GM12875 (cell line): ENCODE measurements around the gene DOLK.

Experiments
- H3K4me3 ChIP-seq: one replicate; pipeline ENCODE4 v1.5.1; 2011; ENCODE audit warnings: low read depth, low read length, control low read depth
- TF ChIP-seq, protein P1 (sequence below): IDR thresholded peaks from 2 replicates; pipeline ENCODE4 v1.5.1; 2011; ENCODE audit warnings: low read depth, mild to moderate bottlenecking, control low read depth, inconsistent platforms, low read length, moderate library complexity, borderline replicate concordance; ENCODE audit not compliant: insufficient read depth

Gene DOLK

GRCh38 chr9:128912270-128912853 lies 35.0 kb downstream of the DOLK start:
- TF ChIP-seq, protein P1, sequence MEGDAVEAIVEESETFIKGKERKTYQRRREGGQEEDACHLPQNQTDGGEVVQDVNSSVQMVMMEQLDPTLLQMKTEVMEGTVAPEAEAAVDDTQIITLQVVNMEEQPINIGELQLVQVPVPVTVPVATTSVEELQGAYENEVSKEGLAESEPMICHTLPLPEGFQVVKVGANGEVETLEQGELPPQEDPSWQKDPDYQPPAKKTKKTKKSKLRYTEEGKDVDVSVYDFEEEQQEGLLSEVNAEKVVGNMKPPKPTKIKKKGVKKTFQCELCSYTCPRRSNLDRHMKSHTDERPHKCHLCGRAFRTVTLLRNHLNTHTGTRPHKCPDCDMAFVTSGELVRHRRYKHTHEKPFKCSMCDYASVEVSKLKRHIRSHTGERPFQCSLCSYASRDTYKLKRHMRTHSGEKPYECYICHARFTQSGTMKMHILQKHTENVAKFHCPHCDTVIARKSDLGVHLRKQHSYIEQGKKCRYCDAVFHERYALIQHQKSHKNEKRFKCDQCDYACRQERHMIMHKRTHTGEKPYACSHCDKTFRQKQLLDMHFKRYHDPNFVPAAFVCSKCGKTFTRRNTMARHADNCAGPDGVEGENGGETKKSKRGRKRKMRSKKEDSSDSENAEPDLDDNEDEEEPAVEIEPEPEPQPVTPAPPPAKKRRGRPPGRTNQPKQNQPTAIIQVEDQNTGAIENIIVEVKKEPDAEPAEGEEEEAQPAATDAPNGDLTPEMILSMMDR = no peak
- H3K4me3 ChIP-seq = no peak overlapping the region

DNA sequence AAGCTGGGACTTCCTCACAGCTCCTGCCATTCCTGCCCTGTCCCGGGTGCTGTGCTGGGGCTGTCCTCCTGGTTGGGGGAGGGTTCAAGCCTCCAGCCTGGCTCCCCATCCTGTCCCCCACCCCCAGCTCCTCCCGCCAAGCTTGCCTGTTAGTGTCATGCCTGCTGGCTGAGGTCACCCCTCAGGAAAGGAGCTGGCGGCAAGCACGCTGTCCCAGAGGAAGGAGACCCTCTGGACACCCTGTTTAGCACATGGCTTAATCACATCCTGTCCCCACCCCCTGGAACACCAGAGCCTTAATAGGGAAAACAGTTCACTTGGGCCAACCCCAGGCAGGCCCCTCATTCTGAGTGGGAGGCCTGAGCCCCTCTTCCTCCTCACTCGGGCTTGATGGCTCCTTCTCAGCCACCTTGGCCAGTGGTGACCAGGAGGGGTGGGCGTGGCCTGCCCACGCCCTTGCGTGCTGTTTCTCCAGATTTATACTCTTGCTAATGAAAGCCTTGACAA lies 35.8 kb downstream of the DOLK start:
- TF ChIP-seq, protein P1 = no peak
- H3K4me3 ChIP-seq = no peak overlapping the region

GRCh38 chr9:128910906-128911305 lies 36.5 kb downstream of the DOLK start:
- H3K4me3 ChIP-seq = no peak overlapping the region
- TF ChIP-seq, protein P1 = no peak

- TF ChIP-seq, protein P1 = no peak
- no peak overlapping the region for H3K4me3 ChIP-seq
These were observed 37.5 kb downstream of the DOLK start for GRCh38 chr9:128909859-128910258.

GRCh38 chr9:128908372-128908771 lies 39.0 kb downstream of the DOLK start:
- TF ChIP-seq, protein P1 = no peak
- no peak overlapping the region for H3K4me3 ChIP-seq

DNA sequence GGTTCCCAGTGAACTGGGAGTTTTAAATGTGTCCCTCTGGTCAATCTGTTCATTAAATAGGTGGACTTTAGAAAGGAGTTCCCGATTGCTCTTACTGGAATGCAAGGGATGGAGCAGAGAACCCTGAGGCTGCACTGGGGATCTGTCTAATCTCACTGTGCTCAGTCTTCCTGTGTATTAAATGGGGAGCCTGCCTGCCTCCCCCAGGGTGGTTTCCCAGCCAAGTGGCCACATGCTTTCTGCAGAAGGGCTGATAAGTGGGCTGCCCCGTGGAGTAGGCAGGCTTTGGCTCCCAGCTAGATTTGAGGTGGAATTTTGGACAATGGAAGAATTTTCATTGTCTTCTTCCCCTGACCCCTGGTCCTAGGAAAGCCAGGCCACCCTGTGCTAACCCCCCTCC lies 40.7 kb downstream of the DOLK start:
- H3K4me3 ChIP-seq = no peak overlapping the region
- TF ChIP-seq, protein P1 = no peak

DNA sequence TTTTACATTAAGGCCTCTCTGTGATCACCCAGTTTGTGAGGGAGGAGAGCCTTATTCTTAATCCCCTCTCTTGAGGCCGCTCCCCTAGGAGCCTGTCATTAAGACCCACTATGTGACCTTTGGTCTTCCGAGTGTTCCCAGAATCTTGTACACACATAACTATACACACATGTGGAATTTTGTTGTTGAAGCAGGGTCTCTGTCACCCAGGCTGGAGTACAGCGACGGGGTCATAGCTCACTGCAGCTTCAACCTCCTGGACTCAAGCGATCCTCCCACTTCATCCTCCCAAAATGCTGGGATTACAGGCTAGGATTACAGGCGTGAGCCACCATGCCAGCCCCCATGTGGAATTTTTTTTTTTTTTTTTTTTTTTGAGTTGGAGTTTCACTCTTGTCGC lies 41.4 kb downstream of the DOLK start:
- H3K4me3 ChIP-seq = no peak overlapping the region
- TF ChIP-seq, protein P1 = no peak
